ENCODE results near the gene GLTPD2. TPM values are rescaled to one million over a fixed set of nuclear protein-coding genes. Genes with fewer than 3 reads are reported as not detected.
A peak's percentile ranks its signal among the peaks of the same experiment; 100 is the strongest.

The GLTPD2 gene
- 34.4 TPM for polyA plus RNA-seq
- long read RNA-seq, donor 1, transcript GLTPD2-201 (4 exons, 1,023 nt), result major isoform, 12 of 22 reads
- long read RNA-seq, donor 1, partial matches to known transcripts, result 5 of 22 reads
- long read RNA-seq, donor 1, other reads (novel, unspliced or antisense), result 5 of 22 reads
- long read RNA-seq, donor 2, transcript GLTPD2-201 (4 exons, 1,023 nt), result major isoform, 33 of 58 reads
- long read RNA-seq, donor 2, partial matches to known transcripts, result 15 of 58 reads
- long read RNA-seq, donor 2, other reads (novel, unspliced or antisense), result 10 of 58 reads
- long read RNA-seq, donor 3, result 0 reads
- long read RNA-seq, donor 4, partial matches to known transcripts, result 0 of 3 reads
- long read RNA-seq, donor 4, other reads (novel, unspliced or antisense), result 0 of 3 reads
- long read RNA-seq, donor 5, partial matches to known transcripts, result 0 of 2 reads
- long read RNA-seq, donor 5, other reads (novel, unspliced or antisense), result 0 of 2 reads
- long read RNA-seq, donor 6, transcript GLTPD2-201 (4 exons, 1,023 nt), result major isoform, 18 of 31 reads
- long read RNA-seq, donor 6, partial matches to known transcripts, result 13 of 31 reads
- long read RNA-seq, donor 6, other reads (novel, unspliced or antisense), result 0 of 31 reads
- long read RNA-seq, donor 7, partial matches to known transcripts, result 0 of 1 reads
- long read RNA-seq, donor 7, other reads (novel, unspliced or antisense), result 0 of 1 reads
- long read RNA-seq, donor 8, transcript GLTPD2-201 (4 exons, 1,023 nt), result major isoform, 16 of 29 reads
- long read RNA-seq, donor 8, partial matches to known transcripts, result 8 of 29 reads
- long read RNA-seq, donor 8, other reads (novel, unspliced or antisense), result 5 of 29 reads
- long read RNA-seq, donor 9, transcript GLTPD2-201 (4 exons, 1,023 nt), result major isoform, 16 of 22 reads
- long read RNA-seq, donor 9, partial matches to known transcripts, result 6 of 22 reads
- long read RNA-seq, donor 9, other reads (novel, unspliced or antisense), result 0 of 22 reads
- long read RNA-seq, donor 10, transcript GLTPD2-201 (4 exons, 1,023 nt), result major isoform, 34 of 48 reads
- long read RNA-seq, donor 10, partial matches to known transcripts, result 8 of 48 reads
- long read RNA-seq, donor 10, other reads (novel, unspliced or antisense), result 6 of 48 reads
- long read RNA-seq, donor 11, transcript GLTPD2-201 (4 exons, 1,023 nt), result major isoform, 15 of 20 reads
- long read RNA-seq, donor 11, partial matches to known transcripts, result 5 of 20 reads
- long read RNA-seq, donor 11, other reads (novel, unspliced or antisense), result 0 of 20 reads

GRCh38 chr17:4788807-4789700 lies at the start of gene GLTPD2:
Gene GLTPD2, plus strand, starts transcription at chr17:4788964. Its CDS starts 48 bp downstream, at chr17:4789012.
- H3K4me1 ChIP-seq (ENCODE audit: control insufficient read depth, insufficient read depth, low read length), result peaks cover 37% of the 10 kb centered on the region
- peaks cover 2% of the 10 kb centered on the region for H3K9me3 ChIP-seq (ENCODE audit: control insufficient read depth, low read depth, low read length)
- peak; percentile 61 to 87 for DNase-seq
- no peaks in the 10 kb centered on the region for H3K36me3 ChIP-seq (ENCODE audit: control insufficient read depth, insufficient read depth, low read length)
- peak within 1 kb of the TSS; percentile 89 for H3K4me3 ChIP-seq (ENCODE audit: low read length)
- peak within 1 kb of the TSS; percentile 95 for H3K27ac ChIP-seq (ENCODE audit: low read length)
- peaks cover 28% of the 10 kb centered on the region for H3K27me3 ChIP-seq (ENCODE audit: control insufficient read depth, insufficient read depth, low read length)
- WGBS (ENCODE audit: insufficient coverage, low lambda C conversion rate), result no CpG with 5 or more reads among the region's 62 CpGs

- H3K4me3 ChIP-seq (ENCODE audit: low read length), result peak within 1 kb of the TSS; percentile 79
- H3K27me3 ChIP-seq (ENCODE audit: control insufficient read depth, insufficient read depth, low read length), result peaks cover 32% of the 10 kb centered on the region
- peaks cover 24% of the 10 kb centered on the region for H3K4me1 ChIP-seq (ENCODE audit: control insufficient read depth, insufficient read depth, low read length)
- peaks cover 6% of the 10 kb centered on the region for H3K36me3 ChIP-seq (ENCODE audit: control insufficient read depth, insufficient read depth, low read length)
- no peaks in the 10 kb centered on the region for H3K9me3 ChIP-seq (ENCODE audit: control insufficient read depth, low read depth, low read length)
- DNase-seq, result peak; percentile 56 to 82
- WGBS (ENCODE audit: insufficient coverage, low lambda C conversion rate), result no CpG with 5 or more reads among the region's 100 CpGs
- H3K27ac ChIP-seq (ENCODE audit: low read length), result peak within 1 kb of the TSS; percentile 60
Observed at GRCh38 chr17:4739122-4740024, 49.4 kb upstream of the GLTPD2 start, which contains the start of the genes CXCL16 and ZMYND15. Gene CXCL16, minus strand, starts transcription at chr17:4739928. Its CDS starts 589 bp downstream, at chr17:4739339. Gene ZMYND15, plus strand, starts transcription at chr17:4739833. Its CDS starts 716 bp downstream, at chr17:4740549.

- Histone ChIP-seq H3K4me1 (ENCODE audit: control insufficient read depth, insufficient read depth, low read length) (peaks cover 27% of the 10 kb centered on the region), H3K27ac (ENCODE audit: low read length) (no peak overlapping the region), H3K27me3 (ENCODE audit: control insufficient read depth, insufficient read depth, low read length) (peaks cover 39% of the 10 kb centered on the region)
Observed at GRCh38 chr17:4740025-4740351, 48.8 kb upstream of the GLTPD2 start.

GRCh38 chr17:4740584-4740983 lies 48.2 kb upstream of the GLTPD2 start:
- no peaks in the 10 kb centered on the region for H3K9me3 ChIP-seq (ENCODE audit: control insufficient read depth, low read depth, low read length)
- no CpG with 5 or more reads among the region's 8 CpGs for WGBS (ENCODE audit: insufficient coverage, low lambda C conversion rate)
- no peaks in the 10 kb centered on the region for H3K36me3 ChIP-seq (ENCODE audit: control insufficient read depth, insufficient read depth, low read length)
- peaks cover 44% of the 10 kb centered on the region for H3K27me3 ChIP-seq (ENCODE audit: control insufficient read depth, insufficient read depth, low read length)
- H3K4me3 ChIP-seq (ENCODE audit: low read length), result no peak overlapping the region
- no peak for DNase-seq
- H3K4me1 ChIP-seq (ENCODE audit: control insufficient read depth, insufficient read depth, low read length), result peaks cover 30% of the 10 kb centered on the region
- no peak overlapping the region for H3K27ac ChIP-seq (ENCODE audit: low read length)

More at GRCh38 chr17:4740025-4740351, 48.8 kb upstream of the GLTPD2 start:
- no peaks in the 10 kb centered on the region for H3K9me3 ChIP-seq (ENCODE audit: control insufficient read depth, low read depth, low read length)
- H3K36me3 ChIP-seq (ENCODE audit: control insufficient read depth, insufficient read depth, low read length), result peaks cover 1% of the 10 kb centered on the region
- WGBS (ENCODE audit: insufficient coverage, low lambda C conversion rate), result no CpG with 5 or more reads among the region's 13 CpGs
- no peak for DNase-seq
- peak overlapping the region; percentile 79 for H3K4me3 ChIP-seq (ENCODE audit: low read length)

GRCh38 chr17:4741544-4741943 lies 47.2 kb upstream of the GLTPD2 start:
- H3K36me3 ChIP-seq (ENCODE audit: control insufficient read depth, insufficient read depth, low read length), result no peaks in the 10 kb centered on the region
- peaks cover 27% of the 10 kb centered on the region for H3K4me1 ChIP-seq (ENCODE audit: control insufficient read depth, insufficient read depth, low read length)
- H3K27ac ChIP-seq (ENCODE audit: low read length), result no peak overlapping the region
- peaks cover 51% of the 10 kb centered on the region for H3K27me3 ChIP-seq (ENCODE audit: control insufficient read depth, insufficient read depth, low read length)
- H3K4me3 ChIP-seq (ENCODE audit: low read length), result no peak overlapping the region
- no CpG with 5 or more reads among the region's 8 CpGs for WGBS (ENCODE audit: insufficient coverage, low lambda C conversion rate)
- DNase-seq, result no peak
- no peaks in the 10 kb centered on the region for H3K9me3 ChIP-seq (ENCODE audit: control insufficient read depth, low read depth, low read length)

GRCh38 chr17:4742133-4742532 lies 46.6 kb upstream of the GLTPD2 start:
- no CpG with 5 or more reads among the region's 9 CpGs for WGBS (ENCODE audit: insufficient coverage, low lambda C conversion rate)
- no peak for DNase-seq
- Histone ChIP-seq H3K27ac (ENCODE audit: low read length) (no peak overlapping the region), H3K4me1 (ENCODE audit: control insufficient read depth, insufficient read depth, low read length) (peaks cover 22% of the 10 kb centered on the region), H3K4me3 (ENCODE audit: low read length) (no peak overlapping the region), H3K27me3 (ENCODE audit: control insufficient read depth, insufficient read depth, low read length) (peaks cover 51% of the 10 kb centered on the region), H3K36me3 (ENCODE audit: control insufficient read depth, insufficient read depth, low read length) (no peaks in the 10 kb centered on the region), H3K9me3 (ENCODE audit: control insufficient read depth, low read depth, low read length) (no peaks in the 10 kb centered on the region)

GRCh38 chr17:4742629-4743028 lies 46.1 kb upstream of the GLTPD2 start:
- Histone ChIP-seq H3K36me3 (ENCODE audit: control insufficient read depth, insufficient read depth, low read length) (no peaks in the 10 kb centered on the region), H3K27me3 (ENCODE audit: control insufficient read depth, insufficient read depth, low read length) (peaks cover 51% of the 10 kb centered on the region), H3K4me3 (ENCODE audit: low read length) (no peak overlapping the region), H3K27ac (ENCODE audit: low read length) (no peak overlapping the region), H3K4me1 (ENCODE audit: control insufficient read depth, insufficient read depth, low read length) (peaks cover 22% of the 10 kb centered on the region), H3K9me3 (ENCODE audit: control insufficient read depth, low read depth, low read length) (no peaks in the 10 kb centered on the region)
- no peak for DNase-seq
- no CpG with 5 or more reads among the region's 10 CpGs for WGBS (ENCODE audit: insufficient coverage, low lambda C conversion rate)

GRCh38 chr17:4743216-4743615 lies 45.5 kb upstream of the GLTPD2 start:
- H3K27me3 ChIP-seq (ENCODE audit: control insufficient read depth, insufficient read depth, low read length), result peaks cover 48% of the 10 kb centered on the region
- no CpG with 5 or more reads among the region's 8 CpGs for WGBS (ENCODE audit: insufficient coverage, low lambda C conversion rate)
- H3K4me3 ChIP-seq (ENCODE audit: low read length), result no peak overlapping the region
- H3K4me1 ChIP-seq (ENCODE audit: control insufficient read depth, insufficient read depth, low read length), result peaks cover 18% of the 10 kb centered on the region
- DNase-seq, result no peak
- no peak overlapping the region for H3K27ac ChIP-seq (ENCODE audit: low read length)
- H3K36me3 ChIP-seq (ENCODE audit: control insufficient read depth, insufficient read depth, low read length), result no peaks in the 10 kb centered on the region
- H3K9me3 ChIP-seq (ENCODE audit: control insufficient read depth, low read depth, low read length), result no peaks in the 10 kb centered on the region

Data from large intestine (tissue), 12 donors.